Body of pancreas (tissue), 4 donors: ENCODE results near the gene ZFP36L2. TPM values are rescaled to one million over a fixed set of nuclear protein-coding genes. Genes with fewer than 3 reads are reported as not detected.

Source experiments
- ATAC-seq: fragments of 150-250 bp; one replicate; pipeline ENCODE4 v1.9.1; 2016
- DNase-seq, 4 donors: peaks; one replicate each; pipeline ENCODE4 v3.0.0-alpha.2; 2019
- H3K27ac ChIP-seq, 4 donors: fragments of 200-600 bp; sonication (generic); 1 replicate in 3 of 4; 2 replicates in 1 of 4; pipeline versions ENCODE4 v1.5.1 to v1.6.1; 2016 to 2019; ENCODE audit warnings: mild to moderate bottlenecking in 1 of 4, mixed read lengths in 1 of 4, moderate library complexity in 1 of 4
- H3K27me3 ChIP-seq, 2 donors: fragments of 200-600 bp; sonication (generic); one replicate each; pipeline ENCODE4 v1.6.0; 2016; ENCODE audit warnings: mild to moderate bottlenecking in 1 of 2
- H3K36me3 ChIP-seq, 2 donors: fragments of 200-600 bp; sonication (generic); replicated peaks in 1 of 2; 2 replicates each; pipeline ENCODE4 v1.5.1; 2016; ENCODE audit warnings: low read depth in 2 of 2; ENCODE audit not compliant: insufficient read depth in 1 of 2
- H3K4me1 ChIP-seq: fragments of 200-600 bp; sonication (generic); one replicate; pipeline ENCODE4 v1.6.0; 2016
- H3K4me3 ChIP-seq, 2 donors: fragments of 200-600 bp; sonication (generic); 1 replicate in 1 of 2; 2 replicates in 1 of 2; pipeline ENCODE4 v1.5.1; 2016 to 2019
- H3K9me3 ChIP-seq, 3 donors: fragments of 200-600 bp; sonication (generic); 1 replicate in 2 of 3; 2 replicates in 1 of 3; pipeline ENCODE4 v1.5.1; 2016
- CTCF ChIP-seq, 7 experiments: fragments of 450-650 bp in 4 of 7; fragments of 200-600 bp in 3 of 7; sonication (generic) in 3 of 7; IDR thresholded peaks; one replicate each; pipeline ENCODE4 v1.5.1; 2016 to 2019; ENCODE audit warnings: antibody characterized with exemption in 7 of 7
- POLR2A ChIP-seq, 3 donors: fragments of 450-650 bp; IDR thresholded peaks; one replicate each; pipeline ENCODE4 v1.6.1; 2016; ENCODE audit warnings: antibody characterized with exemption in 3 of 3, mild to moderate bottlenecking in 2 of 3
- WGBS, 2 donors: methylation state at CpG; one replicate each; pipeline ENCODE4 v1.1.5; 2017; 5-methylcytosine and 5-hydroxymethylcytosine counted together
- intact Hi-C: fragments of 100-400 bp; cut with DNase I; formaldehyde crosslinking; loops from one replicate; pipeline ENCODE4 v1.15.1; 2023
- total RNA-seq, 2 donors: library from RNA; depleted of rRNA; stranded (reverse); fragments of >200 nt; gene quantifications; one replicate each; pipeline ENCODE4 v1.1.0, GENCODE V29; 2016

ZFP36L2 gene
- total RNA-seq, 2 donors from 2014 or later = 57.1 to 116 TPM

- WGBS, 2 donors = 10 to 21% methylated on average over 13 to 18 of the region's 18 CpGs
- peaks cover 30% of the 10 kb centered on the region for H3K4me1 ChIP-seq
- H3K9me3 ChIP-seq = no peaks in the 10 kb centered on the region
- H3K27ac ChIP-seq = peak overlapping the region; percentile 90 to 96 (median 94)
- DNase-seq (peak; percentile 82 to 91 (median 88)), ATAC-seq (peak; percentile 93)
- H3K27me3 ChIP-seq = no peaks in the 10 kb centered on the region
- H3K36me3 ChIP-seq = no peaks in the 10 kb centered on the region
- TF ChIP-seq POLR2A (IDR thresholded peaks at IDR 0.05) (peak in 2 of 3 donors; percentile 61 to 68), CTCF (IDR thresholded peaks at IDR 0.05) (peak in 1 of 7 experiments; percentile 4)
- H3K4me3 ChIP-seq = no peak overlapping the region
- intact Hi-C loops = no loop called here
Measured at GRCh38 chr2:43178602-43179542, 47.5 kb downstream of the ZFP36L2 start.

- Histone ChIP-seq H3K4me3 (no peak overlapping the region), H3K27ac (peak overlapping the region; percentile 90 to 96 (median 94)), H3K4me1 (peaks cover 30% of the 10 kb centered on the region), H3K27me3 (no peaks in the 10 kb centered on the region), H3K9me3 (no peaks in the 10 kb centered on the region), H3K36me3 (no peaks in the 10 kb centered on the region)
- 16 to 23% methylated on average over 7 of the region's 7 CpGs for WGBS, 2 donors
- intact Hi-C loops = no loop called here
- ATAC-seq (peak; percentile 60), DNase-seq (peak in 2 of 4 donors; percentile 65 to 69)
- TF ChIP-seq CTCF (IDR thresholded peaks at IDR 0.05) (no peak), POLR2A (IDR thresholded peaks at IDR 0.05) (no peak)
Measured at GRCh38 chr2:43178055-43178598, 48.3 kb downstream of the ZFP36L2 start.

GRCh38 chr2:43176449-43176848 lies 50.0 kb downstream of the ZFP36L2 start:
- no peak for ATAC-seq
- 91 to 95% methylated on average over 1 of the region's 1 CpG for WGBS, 2 donors
- Histone ChIP-seq H3K36me3 (no peaks in the 10 kb centered on the region), H3K4me1 (peaks cover 30% of the 10 kb centered on the region), H3K27me3 (no peaks in the 10 kb centered on the region), H3K27ac (no peak overlapping the region), H3K4me3 (no peak overlapping the region), H3K9me3 (no peaks in the 10 kb centered on the region)
- no peak for TF ChIP-seq CTCF (IDR thresholded peaks at IDR 0.05)
- TF ChIP-seq POLR2A (IDR thresholded peaks at IDR 0.05) = no peak
- intact Hi-C loops = no loop called here
- no peak for DNase-seq

- 91 to 92% methylated on average over 9 of the region's 9 CpGs for WGBS, 2 donors
- TF ChIP-seq CTCF (IDR thresholded peaks at IDR 0.05) (no peak), POLR2A (IDR thresholded peaks at IDR 0.05) (no peak)
- no peak for DNase-seq
- intact Hi-C loops = no loop called here
- no peaks in the 10 kb centered on the region for H3K27me3 ChIP-seq
- no peaks in the 10 kb centered on the region for H3K9me3 ChIP-seq
- no peak for ATAC-seq
- H3K4me1 ChIP-seq = peaks cover 30% of the 10 kb centered on the region
- H3K36me3 ChIP-seq = no peaks in the 10 kb centered on the region
- no peak overlapping the region for H3K27ac ChIP-seq
- no peak overlapping the region for H3K4me3 ChIP-seq
Measured at GRCh38 chr2:43175876-43176275, 50.5 kb downstream of the ZFP36L2 start.
